Coronary artery (tissue), 2 donors: ENCODE data around the gene METTL15.

Experiments
- DNase-seq: peaks from one replicate; pipeline ENCODE4 v3.0.0-alpha.2; 2017; ENCODE audit warnings: low spot score
- H3K27ac ChIP-seq, 2 donors: fragments of 200-600 bp; sonication (generic); one replicate each; pipeline ENCODE4 v1.5.1; 2016 to 2019
- H3K4me3 ChIP-seq: fragments of 200-600 bp; sonication (generic); 2 replicates; pipeline ENCODE4 v1.5.1; 2016; ENCODE audit warnings: mild to moderate bottlenecking, moderate library complexity
- TF ChIP-seq, protein P1 (sequence below): fragments of 200-600 bp; sonication (generic); IDR thresholded peaks from one replicate; pipeline ENCODE4 v1.5.1; 2019; ENCODE audit warnings: antibody characterized with exemption

Gene METTL15

DNA sequence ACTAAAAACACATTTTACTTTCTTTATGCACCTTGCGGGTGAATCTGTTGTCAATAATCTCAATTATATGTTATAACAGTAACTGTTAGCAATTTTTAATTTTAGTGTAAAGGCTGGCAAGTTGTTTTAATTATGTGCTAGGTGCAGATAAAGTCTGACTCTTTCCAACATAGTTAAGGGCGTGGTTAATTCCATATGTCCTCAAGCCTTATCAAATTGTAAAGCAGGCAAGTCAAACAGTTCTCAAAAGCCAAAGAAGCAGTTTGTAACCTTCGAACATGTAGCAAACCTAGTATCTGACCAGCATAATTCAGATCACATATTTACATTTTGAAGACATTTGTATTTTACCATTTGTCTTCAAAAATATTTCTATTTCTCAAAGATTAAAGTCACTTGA is 29.2 kb downstream of the METTL15 start:
- no peak overlapping the region for H3K27ac ChIP-seq
- DNase-seq: no peak
- TF ChIP-seq, protein P1, sequence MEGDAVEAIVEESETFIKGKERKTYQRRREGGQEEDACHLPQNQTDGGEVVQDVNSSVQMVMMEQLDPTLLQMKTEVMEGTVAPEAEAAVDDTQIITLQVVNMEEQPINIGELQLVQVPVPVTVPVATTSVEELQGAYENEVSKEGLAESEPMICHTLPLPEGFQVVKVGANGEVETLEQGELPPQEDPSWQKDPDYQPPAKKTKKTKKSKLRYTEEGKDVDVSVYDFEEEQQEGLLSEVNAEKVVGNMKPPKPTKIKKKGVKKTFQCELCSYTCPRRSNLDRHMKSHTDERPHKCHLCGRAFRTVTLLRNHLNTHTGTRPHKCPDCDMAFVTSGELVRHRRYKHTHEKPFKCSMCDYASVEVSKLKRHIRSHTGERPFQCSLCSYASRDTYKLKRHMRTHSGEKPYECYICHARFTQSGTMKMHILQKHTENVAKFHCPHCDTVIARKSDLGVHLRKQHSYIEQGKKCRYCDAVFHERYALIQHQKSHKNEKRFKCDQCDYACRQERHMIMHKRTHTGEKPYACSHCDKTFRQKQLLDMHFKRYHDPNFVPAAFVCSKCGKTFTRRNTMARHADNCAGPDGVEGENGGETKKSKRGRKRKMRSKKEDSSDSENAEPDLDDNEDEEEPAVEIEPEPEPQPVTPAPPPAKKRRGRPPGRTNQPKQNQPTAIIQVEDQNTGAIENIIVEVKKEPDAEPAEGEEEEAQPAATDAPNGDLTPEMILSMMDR: no peak
- H3K4me3 ChIP-seq: no peak overlapping the region

DNA sequence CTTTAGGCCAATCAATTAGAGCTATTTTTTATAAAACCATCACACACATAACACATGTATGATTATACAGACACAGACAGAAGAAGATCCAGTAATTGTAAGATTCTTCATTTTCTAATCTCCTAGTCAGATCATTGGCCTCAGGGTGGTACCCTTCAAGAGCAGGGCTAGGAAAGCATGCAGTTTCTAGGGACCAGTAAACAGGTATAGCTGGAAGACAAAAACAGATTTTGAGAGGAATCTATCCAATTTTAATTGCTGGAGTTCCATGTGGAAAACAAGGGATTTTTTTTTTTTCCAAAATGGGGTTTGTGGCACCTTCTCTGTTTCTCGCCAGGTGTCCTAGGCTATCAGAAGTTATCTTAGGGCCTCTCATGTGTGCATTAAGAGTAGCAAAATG is 29.6 kb downstream of the METTL15 start:
- TF ChIP-seq, protein P1: no peak
- no peak overlapping the region for H3K27ac ChIP-seq
- DNase-seq: no peak
- H3K4me3 ChIP-seq: no peak overlapping the region

DNA sequence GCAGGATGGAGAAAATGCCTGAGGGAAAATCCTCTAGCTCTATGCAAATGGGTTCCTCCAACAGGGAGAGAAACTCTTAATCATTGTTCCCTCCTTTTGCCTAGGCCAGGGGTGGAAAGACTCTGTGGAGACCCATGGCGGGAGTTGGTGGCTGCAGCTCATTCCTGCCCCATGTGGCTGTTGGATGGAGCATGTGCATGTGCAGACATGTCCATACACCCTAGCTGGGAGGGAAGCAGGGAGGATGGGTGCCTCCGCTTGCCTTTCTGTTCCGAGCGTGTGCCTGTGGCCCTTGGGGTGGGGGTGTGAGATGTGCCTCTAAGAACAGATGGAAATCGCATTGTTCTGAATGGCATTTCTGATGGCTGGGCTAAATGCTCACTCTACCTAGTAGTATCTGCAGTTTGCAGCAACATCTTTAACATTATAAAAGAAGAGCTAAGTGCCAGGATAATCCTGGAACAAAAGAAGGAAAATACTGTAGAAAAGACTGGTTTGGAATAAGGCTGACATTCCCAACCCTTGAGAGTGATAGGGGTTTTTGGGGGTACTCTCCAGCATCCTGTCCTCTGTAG is 31.7 kb downstream of the METTL15 start:
- TF ChIP-seq, protein P1: no peak
- Histone ChIP-seq H3K27ac (no peak overlapping the region), H3K4me3 (no peak overlapping the region)
- no peak for DNase-seq

DNA sequence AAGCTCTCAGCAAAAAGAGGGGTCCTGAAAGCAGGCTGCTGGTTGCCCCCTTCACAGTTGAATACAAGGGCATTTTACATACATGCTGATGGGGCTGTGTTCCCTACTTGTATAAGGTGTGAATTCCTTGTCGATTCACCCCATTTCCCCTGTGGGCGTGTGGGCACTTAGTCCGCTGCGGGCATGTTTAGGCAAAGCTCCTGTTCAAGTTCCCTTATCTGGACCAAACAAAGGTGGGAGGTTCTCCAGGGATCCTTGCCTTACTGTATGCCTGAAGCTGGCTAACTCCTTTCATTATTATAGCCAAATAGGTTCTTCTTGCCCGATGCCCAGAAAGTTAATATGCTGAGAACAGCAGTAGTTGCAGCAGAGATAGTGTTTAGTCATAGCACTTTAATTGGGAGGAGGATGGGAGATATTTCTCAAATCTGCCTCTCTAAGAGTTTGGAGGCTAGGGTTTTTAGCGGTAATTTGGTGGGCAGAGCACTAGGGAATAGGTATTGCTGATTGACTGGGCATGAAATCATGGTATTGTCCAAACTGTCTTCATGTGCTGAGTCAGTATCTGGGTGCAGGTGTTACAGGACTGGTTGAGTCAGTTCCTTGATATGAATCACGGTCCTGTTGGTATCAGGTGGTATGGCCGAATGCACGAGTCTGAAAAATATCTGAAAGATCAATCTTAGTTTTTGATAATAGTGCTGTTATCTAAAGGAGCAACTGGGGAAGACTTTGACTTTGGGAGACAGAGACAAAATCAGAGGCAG is 32.7 kb downstream of the METTL15 start:
- TF ChIP-seq, protein P1: no peak
- no peak for DNase-seq
- no peak overlapping the region for H3K4me3 ChIP-seq
- H3K27ac ChIP-seq: no peak overlapping the region

DNA sequence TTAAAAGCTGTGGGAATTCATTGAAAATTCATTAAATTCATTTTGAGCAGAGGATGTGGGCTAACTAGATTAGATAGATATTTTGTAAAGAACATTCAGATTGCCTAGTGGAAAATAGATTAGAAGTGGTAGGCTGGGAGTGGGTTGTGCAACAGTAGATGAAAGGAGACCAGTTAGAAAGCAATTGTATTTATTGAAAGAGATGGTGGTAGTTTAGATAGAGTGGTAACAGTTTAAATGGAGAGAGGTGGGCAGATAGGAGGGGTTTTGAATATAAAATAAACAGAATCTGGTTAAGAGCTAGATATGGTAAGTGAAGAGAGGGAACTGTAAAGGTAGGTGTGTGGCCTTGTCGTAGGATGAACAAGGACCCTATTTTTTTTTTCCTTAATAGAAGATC is 34.5 kb downstream of the METTL15 start:
- H3K4me3 ChIP-seq: no peak overlapping the region
- no peak overlapping the region for H3K27ac ChIP-seq
- DNase-seq: no peak
- TF ChIP-seq, protein P1: no peak

DNA sequence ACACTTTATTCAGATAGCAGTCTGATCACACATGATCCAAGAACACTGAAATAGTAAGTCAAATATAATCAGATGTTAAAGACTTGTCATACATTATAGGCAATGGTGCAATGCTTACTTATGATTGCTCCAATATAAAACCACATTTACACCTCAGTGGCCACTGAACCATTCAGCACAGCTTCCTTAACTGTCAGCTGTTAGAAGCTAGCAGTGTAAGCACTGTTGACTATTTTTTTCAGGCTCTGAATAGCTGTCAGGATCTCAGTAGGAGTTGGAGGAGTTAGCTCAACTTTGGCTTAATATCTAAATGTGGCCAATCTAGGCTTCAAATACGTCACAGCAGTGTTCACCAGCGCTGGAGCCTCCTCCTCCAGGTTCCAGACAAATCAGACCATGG is 36.6 kb downstream of the METTL15 start:
- no peak overlapping the region for H3K27ac ChIP-seq
- DNase-seq: no peak
- H3K4me3 ChIP-seq: no peak overlapping the region
- TF ChIP-seq, protein P1: no peak
